Fibroblast of lung (primary cell): ENCODE results near the gene ARPP21. TPM values are rescaled to one million over a fixed set of nuclear protein-coding genes. Genes with fewer than 3 reads are reported as not detected.
A peak's percentile ranks its signal among the peaks of the same experiment; 100 is the strongest.

ENCODE experiments used
- DNase-seq, 2 donors: peaks; one replicate each; pipeline versions ENCODE4 v3.0.0 to v3.0.0-alpha.2; 2010; ENCODE audit warnings: low read depth in 2 of 2
- H2AFZ ChIP-seq: 2 replicates; pipeline ENCODE4 v1.5.1; 2012; ENCODE audit warnings: low read length, control low read depth, inconsistent platforms
- H3K27ac ChIP-seq: 2 replicates; pipeline ENCODE4 v1.5.1; 2011; ENCODE audit warnings: low read length, control low read depth; ENCODE audit not compliant: insufficient read depth
- H3K27me3 ChIP-seq: 2 replicates; pipeline ENCODE4 v1.5.1; 2011; ENCODE audit warnings: mild to moderate bottlenecking, low read length; ENCODE audit not compliant: control insufficient read depth, insufficient read depth
- H3K36me3 ChIP-seq: 2 replicates; pipeline ENCODE4 v1.5.1; 2011; ENCODE audit warnings: low read length; ENCODE audit not compliant: control insufficient read depth, insufficient read depth
- H3K4me1 ChIP-seq: 2 replicates; pipeline ENCODE4 v1.5.1; 2011; ENCODE audit warnings: low read length; ENCODE audit not compliant: control insufficient read depth, insufficient read depth; ENCODE audit errors: extremely low read depth
- H3K4me2 ChIP-seq: 2 replicates; pipeline ENCODE4 v1.5.1; 2011; ENCODE audit warnings: low read length, control low read depth; ENCODE audit not compliant: insufficient read depth; ENCODE audit errors: extremely low read depth
- H3K4me3 ChIP-seq, 4 experiments: fragments of 200-600 bp in 1 of 4; sonication (generic) in 1 of 4; replicated peaks in 1 of 4; 2 replicates each; pipeline ENCODE4 v1.5.1; 2011 to 2016; ENCODE audit warnings: low read length in 4 of 4, low read depth in 3 of 4, mild to moderate bottlenecking in 3 of 4, control low read depth in 2 of 4, inconsistent platforms in 1 of 4, mixed read lengths in 1 of 4; ENCODE audit not compliant: insufficient read depth in 1 of 4; ENCODE audit errors: control extremely low read depth in 1 of 4
- H3K79me2 ChIP-seq: 2 replicates; pipeline ENCODE4 v1.5.1; 2012; ENCODE audit warnings: mild to moderate bottlenecking, low read length, inconsistent platforms; ENCODE audit not compliant: control insufficient read depth, insufficient read depth
- H3K9ac ChIP-seq: 2 replicates; pipeline ENCODE4 v1.5.1; 2011; ENCODE audit warnings: mild to moderate bottlenecking, low read length, control low read depth; ENCODE audit not compliant: insufficient read depth
- H3K9me3 ChIP-seq: 2 replicates; pipeline ENCODE4 v1.5.1; 2012; ENCODE audit warnings: low read depth, low read length; ENCODE audit not compliant: control insufficient read depth, insufficient read depth
- H4K20me1 ChIP-seq: 2 replicates; pipeline ENCODE4 v1.5.1; 2011; ENCODE audit warnings: low read length; ENCODE audit not compliant: control insufficient read depth, insufficient read depth; ENCODE audit errors: extremely low read depth
- EZH2 ChIP-seq: IDR thresholded peaks from 2 replicates; pipeline ENCODE4 v1.5.1; 2012; ENCODE audit warnings: low read length, control low read depth, mild to moderate bottlenecking; ENCODE audit errors: missing control alignments
- polyA plus RNA-seq, 2 donors: library from polyadenylated mRNA; depleted of rRNA in 1 of 2; stranded (reverse) in 1 of 2; unstranded in 1 of 2; fragments of >200 nt; gene quantifications; 2 replicates each; pipeline ENCODE4 v1.2.1, GENCODE V29; 2011 to 2012; ENCODE audit warnings: missing spikeins in 1 of 2
- total RNA-seq: library from RNA; depleted of rRNA; stranded (reverse); fragments of >200 nt; gene quantifications from 2 replicates; pipeline ENCODE4 v1.2.1, GENCODE V29; 2014
- TF ChIP-seq, protein P1 (sequence below), 2 donors: IDR thresholded peaks in 1 of 2; conservative IDR thresholded peaks in 1 of 2; 1 replicate in 1 of 2; 2 replicates in 1 of 2; pipeline ENCODE4 v1.5.1; 2011 to 2012; ENCODE audit warnings: low read length in 2 of 2, control low read depth in 1 of 2, inconsistent platforms in 1 of 2, low read depth in 1 of 2, mild to moderate bottlenecking in 1 of 2

Gene ARPP21
- total and polyA plus RNA-seq, 2 donors (not counting 1 experiment from before 2014, with no cell fraction given) = not detected

GRCh38 chr3:35648347-35648746, 9.0 kb downstream of the ARPP21 start:
- no peak overlapping the region for H3K4me2 ChIP-seq
- peak; percentile 10 to 37 for DNase-seq
- no peaks in the 10 kb centered on the region for H3K4me1 ChIP-seq
- H3K79me2 ChIP-seq = no peaks in the 10 kb centered on the region
- no peak overlapping the region for H3K4me3 ChIP-seq
- no peaks in the 10 kb centered on the region for H3K27me3 ChIP-seq
- no peak overlapping the region for H3K9ac ChIP-seq
- TF ChIP-seq, protein P1, sequence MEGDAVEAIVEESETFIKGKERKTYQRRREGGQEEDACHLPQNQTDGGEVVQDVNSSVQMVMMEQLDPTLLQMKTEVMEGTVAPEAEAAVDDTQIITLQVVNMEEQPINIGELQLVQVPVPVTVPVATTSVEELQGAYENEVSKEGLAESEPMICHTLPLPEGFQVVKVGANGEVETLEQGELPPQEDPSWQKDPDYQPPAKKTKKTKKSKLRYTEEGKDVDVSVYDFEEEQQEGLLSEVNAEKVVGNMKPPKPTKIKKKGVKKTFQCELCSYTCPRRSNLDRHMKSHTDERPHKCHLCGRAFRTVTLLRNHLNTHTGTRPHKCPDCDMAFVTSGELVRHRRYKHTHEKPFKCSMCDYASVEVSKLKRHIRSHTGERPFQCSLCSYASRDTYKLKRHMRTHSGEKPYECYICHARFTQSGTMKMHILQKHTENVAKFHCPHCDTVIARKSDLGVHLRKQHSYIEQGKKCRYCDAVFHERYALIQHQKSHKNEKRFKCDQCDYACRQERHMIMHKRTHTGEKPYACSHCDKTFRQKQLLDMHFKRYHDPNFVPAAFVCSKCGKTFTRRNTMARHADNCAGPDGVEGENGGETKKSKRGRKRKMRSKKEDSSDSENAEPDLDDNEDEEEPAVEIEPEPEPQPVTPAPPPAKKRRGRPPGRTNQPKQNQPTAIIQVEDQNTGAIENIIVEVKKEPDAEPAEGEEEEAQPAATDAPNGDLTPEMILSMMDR (conservative IDR thresholded peaks at IDR 0.05 in 1 of 2, IDR thresholded peaks at IDR 0.05 in 1 of 2; ENCODE audit: low read depth in 1 of 2, low read length in 2 of 2) = no peak
- no peak for TF ChIP-seq EZH2
- no peaks in the 10 kb centered on the region for H4K20me1 ChIP-seq
- H2AFZ ChIP-seq = no peak overlapping the region
- H3K9me3 ChIP-seq = no peaks in the 10 kb centered on the region
- H3K27ac ChIP-seq = no peak overlapping the region
- H3K36me3 ChIP-seq = no peaks in the 10 kb centered on the region

GRCh38 chr3:35649405-35649804, 10.1 kb downstream of the ARPP21 start:
- Histone ChIP-seq H3K79me2 (no peaks in the 10 kb centered on the region), H2AFZ (no peak overlapping the region), H3K9me3 (no peaks in the 10 kb centered on the region), H3K27ac (no peak overlapping the region), H3K27me3 (no peaks in the 10 kb centered on the region), H3K9ac (no peak overlapping the region), H4K20me1 (no peaks in the 10 kb centered on the region), H3K4me3 (no peak overlapping the region), H3K4me2 (no peak overlapping the region), H3K4me1 (no peaks in the 10 kb centered on the region), H3K36me3 (no peaks in the 10 kb centered on the region)
- TF ChIP-seq, protein P1 (conservative IDR thresholded peaks at IDR 0.05 in 1 of 2, IDR thresholded peaks at IDR 0.05 in 1 of 2; ENCODE audit: low read depth in 1 of 2, low read length in 2 of 2) = no peak
- TF ChIP-seq EZH2 = no peak
- no peak for DNase-seq

DNA sequence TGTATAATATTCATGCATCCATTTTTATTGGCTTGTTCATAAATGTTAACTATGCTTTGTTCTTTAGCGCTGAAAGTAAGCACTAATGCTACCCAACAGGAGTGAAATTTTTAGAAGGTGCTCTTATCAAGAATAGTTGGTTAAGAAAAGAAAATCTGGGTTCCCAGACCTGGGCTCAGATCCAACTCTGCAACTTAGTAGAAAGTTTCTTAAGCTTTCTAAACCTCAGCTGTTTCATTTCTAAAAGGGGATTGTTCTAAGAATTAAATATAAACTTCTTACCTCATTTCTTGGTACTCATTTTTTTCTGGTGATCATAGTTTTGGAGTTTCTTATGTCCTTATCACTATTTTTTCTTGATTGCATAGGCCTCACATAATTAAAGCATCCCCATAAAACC, 12.1 kb downstream of the ARPP21 start:
- Histone ChIP-seq H3K9me3 (no peaks in the 10 kb centered on the region), H2AFZ (no peak overlapping the region), H3K4me3 (no peak overlapping the region), H3K27ac (no peak overlapping the region), H3K79me2 (no peaks in the 10 kb centered on the region), H3K4me1 (no peaks in the 10 kb centered on the region), H3K9ac (no peak overlapping the region), H4K20me1 (no peaks in the 10 kb centered on the region), H3K36me3 (no peaks in the 10 kb centered on the region), H3K4me2 (no peak overlapping the region), H3K27me3 (no peaks in the 10 kb centered on the region)
- no peak for TF ChIP-seq EZH2
- TF ChIP-seq, protein P1 (conservative IDR thresholded peaks at IDR 0.05 in 1 of 2, IDR thresholded peaks at IDR 0.05 in 1 of 2; ENCODE audit: low read depth in 1 of 2, low read length in 2 of 2) = no peak
- DNase-seq = peak in 1 of 2 donors; percentile 44
